GM12878 (cell line): ENCODE data around the gene SPRN. TPM values are rescaled to one million over a fixed set of nuclear protein-coding genes. Genes with fewer than 3 reads are reported as not detected.

ENCODE experiments used
- CREM ChIP-seq: IDR thresholded peaks from 2 replicates; pipeline ENCODE4 v1.6.1; 2014; ENCODE audit warnings: antibody characterized with exemption, low read depth
- E2F4 ChIP-seq: IDR thresholded peaks from 2 replicates; pipeline ENCODE4 v1.6.1; 2012; ENCODE audit warnings: low read depth, low read length, improper control_type of control experiment
- E4F1 ChIP-seq: fragments of 450-650 bp; IDR thresholded peaks from 2 replicates; pipeline ENCODE4 v1.6.1; 2018; ENCODE audit warnings: borderline replicate concordance, mild to moderate bottlenecking; ENCODE audit not compliant: partially characterized antibody
- ELK1 ChIP-seq: IDR thresholded peaks from 2 replicates; pipeline ENCODE4 v1.6.1; 2012; ENCODE audit warnings: low read depth, low read length, improper control_type of control experiment
- FOXK2 ChIP-seq: fragments of 450-650 bp; IDR thresholded peaks from 2 replicates; pipeline ENCODE4 v1.6.1; 2017; ENCODE audit warnings: mild to moderate bottlenecking, moderate library complexity
- HDGF ChIP-seq: fragments of 450-650 bp; IDR thresholded peaks from 2 replicates; pipeline ENCODE4 v1.6.1; 2016; ENCODE audit warnings: antibody characterized with exemption
- IRF5 ChIP-seq: fragments of 450-650 bp; IDR thresholded peaks from 2 replicates; pipeline ENCODE4 v1.6.1; 2017; ENCODE audit warnings: borderline replicate concordance
- JUNB ChIP-seq: IDR thresholded peaks from 2 replicates; pipeline ENCODE4 v1.6.1; 2016; ENCODE audit warnings: antibody characterized with exemption, mild to moderate bottlenecking
- RFX5 ChIP-seq: IDR thresholded peaks from 2 replicates; pipeline ENCODE4 v1.6.1; 2011; ENCODE audit warnings: low read depth, low read length, improper control_type of control experiment
- SIN3A ChIP-seq: IDR thresholded peaks from 2 replicates; pipeline ENCODE4 v1.6.1; 2012; ENCODE audit warnings: low read depth, low read length, improper control_type of control experiment
- TAF1 ChIP-seq: IDR thresholded peaks from 2 replicates; pipeline ENCODE4 v1.6.1; 2011; ENCODE audit warnings: mild to moderate bottlenecking, low read depth, low read length, borderline replicate concordance
- WRNIP1 ChIP-seq: IDR thresholded peaks from 2 replicates; pipeline ENCODE4 v1.6.1; 2011; ENCODE audit warnings: low read depth, low read length, improper control_type of control experiment, borderline replicate concordance
- polyA plus RNA-seq, 11 experiments: library from polyadenylated mRNA; depleted of rRNA in 4 of 11; unstranded in 6 of 11; stranded (reverse) in 5 of 11; fragments of >200 nt; fragmentation: Nextera tagmentation in 4 of 11; fragmentation: Illumina TruSeq in 1 of 11; extraction: Ambion mirVana in 4 of 11; extraction: Trizol in 1 of 11; gene quantifications; 1 replicate in 1 of 11; 2 replicates in 10 of 11; pipeline versions ENCODE4 v1.2.1 to v1.2.3, GENCODE V29; 2011 to 2016; ENCODE audit warnings: inconsistent platforms in 2 of 11, missing spikeins in 2 of 11, low read depth in 1 of 11
- total RNA-seq, 4 experiments: library from RNA; depleted of rRNA in 3 of 4; stranded (reverse); fragments of >200 nt in 3 of 4; fragmentation: Illumina TruSeq in 1 of 4; extraction: Trizol in 1 of 4; gene quantifications; 2 replicates each; pipeline versions ENCODE4 v1.2.1 to v1.2.3, GENCODE V29; 2013 to 2021

The SPRN gene
- total and polyA plus RNA-seq, 10 of the 15 experiments (the other 5 are each of a cell fraction or from before 2014, with no cell fraction given), result 0.03 to 0.96 (median 0.46) TPM; not detected in 6

GRCh38 chr10:133373174-133374090 is 51.0 kb downstream of the SPRN start, which contains the start of gene ECHS1 (continued):
- TF ChIP-seq IRF5 (peak; percentile 70), SIN3A (no peak), RFX5 (no peak), FOXK2 (no peak), E2F4 (0 out of 2 replicates have a peak, but pooled peaks have one; percentile 13), ELK1 (no peak), HDGF (no peak), WRNIP1 (no peak), E4F1 (no peak), TAF1 (peak; percentile 48; the same call in 1 of the 2 replicates), JUNB (no peak), CREM (no peak)
